Measurements from ENCODE around the gene ALKBH8. TPM values are rescaled to one million over a fixed set of nuclear protein-coding genes. Genes with fewer than 3 reads are reported as not detected.
"Not testable (repeated sequence)": the region's sequence is repeated elsewhere in the genome, so short reads cannot be mapped to it uniquely, and the experiment has no call there.

ALKBH8 gene
- total and polyA plus RNA-seq, 9 donors = 2.8 to 10.1 (median 6.7) TPM

DNA sequence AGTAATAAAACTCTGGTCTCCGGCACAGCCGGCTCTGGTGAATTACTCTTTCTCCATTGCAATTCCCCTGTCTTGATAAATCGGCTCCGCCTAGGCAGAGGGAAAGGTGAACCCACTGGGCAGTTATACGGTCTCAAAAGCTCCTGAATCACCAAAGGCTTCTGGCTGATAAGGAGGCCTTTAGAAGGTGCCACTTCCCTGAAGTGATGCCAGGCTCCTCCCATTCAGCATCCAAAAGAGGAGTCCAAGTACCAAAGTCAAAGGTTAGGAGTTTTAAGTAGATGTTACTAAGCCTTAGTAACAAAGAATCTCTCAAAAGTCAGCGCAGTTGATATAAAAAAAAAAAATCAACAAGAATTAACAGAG, 11.8 kb upstream of the ALKBH8 start:
- H3K9me3 ChIP-seq = no peaks in the 10 kb centered on the region
- no peak overlapping the region for H3K27ac ChIP-seq
- no peaks in the 10 kb centered on the region for H3K27me3 ChIP-seq
- 57 to 73% (median 60%) methylated on average over 6 of the region's 6 CpGs for WGBS, 3 donors
- no peak for DNase-seq
- intact Hi-C loops (cut with DNase I) = no loop called here
- TF ChIP-seq, protein P1, sequence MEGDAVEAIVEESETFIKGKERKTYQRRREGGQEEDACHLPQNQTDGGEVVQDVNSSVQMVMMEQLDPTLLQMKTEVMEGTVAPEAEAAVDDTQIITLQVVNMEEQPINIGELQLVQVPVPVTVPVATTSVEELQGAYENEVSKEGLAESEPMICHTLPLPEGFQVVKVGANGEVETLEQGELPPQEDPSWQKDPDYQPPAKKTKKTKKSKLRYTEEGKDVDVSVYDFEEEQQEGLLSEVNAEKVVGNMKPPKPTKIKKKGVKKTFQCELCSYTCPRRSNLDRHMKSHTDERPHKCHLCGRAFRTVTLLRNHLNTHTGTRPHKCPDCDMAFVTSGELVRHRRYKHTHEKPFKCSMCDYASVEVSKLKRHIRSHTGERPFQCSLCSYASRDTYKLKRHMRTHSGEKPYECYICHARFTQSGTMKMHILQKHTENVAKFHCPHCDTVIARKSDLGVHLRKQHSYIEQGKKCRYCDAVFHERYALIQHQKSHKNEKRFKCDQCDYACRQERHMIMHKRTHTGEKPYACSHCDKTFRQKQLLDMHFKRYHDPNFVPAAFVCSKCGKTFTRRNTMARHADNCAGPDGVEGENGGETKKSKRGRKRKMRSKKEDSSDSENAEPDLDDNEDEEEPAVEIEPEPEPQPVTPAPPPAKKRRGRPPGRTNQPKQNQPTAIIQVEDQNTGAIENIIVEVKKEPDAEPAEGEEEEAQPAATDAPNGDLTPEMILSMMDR (IDR thresholded peaks at IDR 0.05) = no peak
- TF ChIP-seq EP300 (IDR thresholded peaks at IDR 0.05) (no peak), POLR2A (IDR thresholded peaks at IDR 0.05) (no peak)
- no peaks in the 10 kb centered on the region for H3K4me1 ChIP-seq (ENCODE audit: insufficient read depth)
- H3K36me3 ChIP-seq = no peaks in the 10 kb centered on the region
- H3K4me3 ChIP-seq = no peak overlapping the region

DNA sequence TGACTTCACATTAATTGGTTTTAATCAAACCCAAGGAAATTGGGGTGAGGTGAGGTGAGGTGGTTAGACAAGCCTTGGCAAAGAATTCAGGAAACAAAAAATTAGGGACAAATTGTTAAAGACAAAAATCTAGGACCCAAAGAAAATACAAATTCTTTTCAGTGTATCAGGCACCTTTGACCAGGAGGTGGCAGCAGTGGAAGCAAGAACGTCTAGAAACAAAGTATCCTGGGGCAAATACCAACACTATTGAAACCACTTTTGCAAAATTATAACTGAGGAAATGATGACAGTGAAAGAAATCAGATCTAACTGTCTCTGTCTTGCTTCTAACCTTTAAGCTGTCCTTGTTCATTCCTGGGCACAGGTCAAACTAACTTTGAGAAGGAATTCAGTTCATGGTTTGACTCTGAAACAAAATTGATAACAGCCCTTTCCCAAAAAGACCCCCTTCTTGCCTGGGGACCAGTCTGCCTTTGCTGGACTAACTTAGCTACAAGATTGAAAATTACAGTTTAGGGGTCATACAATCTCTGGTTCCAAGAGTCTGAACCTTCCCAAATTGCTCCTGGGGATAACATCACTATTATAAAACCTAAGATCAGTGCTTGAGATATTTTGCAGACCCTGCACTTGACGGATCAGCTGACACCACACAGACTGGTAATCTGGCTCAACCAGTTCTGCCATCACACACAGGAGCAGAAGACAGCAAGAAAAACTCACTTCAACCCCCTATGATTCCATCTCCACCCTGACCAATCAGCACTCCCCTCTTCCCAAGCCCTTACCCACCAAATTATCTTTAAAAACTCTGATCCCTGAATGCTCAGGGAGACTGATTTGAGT, 11.2 kb upstream of the ALKBH8 start:
- H3K36me3 ChIP-seq; intact Hi-C loops (cut with DNase I); H3K4me1 ChIP-seq (ENCODE audit: insufficient read depth); H3K27ac ChIP-seq; H3K27me3 ChIP-seq; H3K4me3 ChIP-seq; H3K9me3 ChIP-seq: not testable (repeated sequence)
- WGBS, 3 donors = 31 to 35% (median 31%) methylated on average over 2 of the region's 2 CpGs
- DNase-seq = peak in 4 of 5 donors; percentile 19 to 47 (median 40)
- TF ChIP-seq, protein P1 (IDR thresholded peaks at IDR 0.05) = peak in 2 of 3 donors; percentile 38 to 39

DNA sequence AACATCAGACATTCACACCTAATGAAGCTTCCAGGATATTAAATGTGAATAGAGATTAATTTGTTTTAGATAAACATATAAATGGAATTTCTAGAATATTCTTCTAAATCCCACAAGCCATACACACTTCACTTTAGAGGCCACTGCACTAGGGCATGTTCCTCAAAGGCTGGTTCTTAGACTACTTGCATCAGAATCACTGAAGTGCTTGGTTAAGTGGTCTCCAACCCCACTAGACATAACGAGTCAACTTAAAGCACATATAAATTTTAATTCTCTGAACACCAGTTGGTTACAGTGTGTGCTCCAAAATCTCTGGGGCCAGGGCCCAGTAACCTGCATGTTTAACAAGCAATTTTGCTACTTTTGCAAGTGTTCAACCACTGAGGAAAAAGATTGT, 7.9 kb upstream of the ALKBH8 start:
- TF ChIP-seq POLR2A (IDR thresholded peaks at IDR 0.05) (no peak), EP300 (IDR thresholded peaks at IDR 0.05) (no peak)
- TF ChIP-seq, protein P1 (IDR thresholded peaks at IDR 0.05) = no peak
- H3K36me3 ChIP-seq = no peaks in the 10 kb centered on the region
- no peak overlapping the region for H3K27ac ChIP-seq
- WGBS, 3 donors = 14 to 39% (median 23%) methylated on average over 1 of the region's 1 CpG
- H3K4me3 ChIP-seq = no peak overlapping the region
- intact Hi-C loops (cut with DNase I) = no loop called here
- H3K27me3 ChIP-seq = no peaks in the 10 kb centered on the region
- H3K9me3 ChIP-seq = no peaks in the 10 kb centered on the region
- no peaks in the 10 kb centered on the region for H3K4me1 ChIP-seq (ENCODE audit: insufficient read depth)
- DNase-seq = no peak

DNA sequence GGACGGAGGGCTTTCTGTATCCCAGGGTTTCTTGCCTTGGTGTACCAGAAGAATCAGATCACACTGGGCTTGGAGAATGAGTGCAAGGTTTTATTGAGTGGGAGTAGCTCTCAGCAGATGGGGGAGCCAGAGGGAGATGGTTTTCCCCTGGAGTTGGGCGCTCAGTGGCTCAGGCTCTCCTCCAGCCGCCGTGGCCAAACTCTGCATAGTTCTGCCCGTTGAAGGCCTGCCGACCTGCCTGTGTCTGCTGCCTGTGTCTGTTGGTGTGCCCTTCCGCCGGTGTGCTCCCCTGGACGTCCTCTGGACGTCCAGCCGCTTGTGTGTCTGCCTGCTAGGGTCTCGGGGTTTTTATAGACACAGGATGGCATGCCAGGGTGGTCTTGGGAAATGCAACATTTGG, 4.5 kb upstream of the ALKBH8 start:
- DNase-seq = no peak
- TF ChIP-seq EP300 (IDR thresholded peaks at IDR 0.05) (no peak), POLR2A (IDR thresholded peaks at IDR 0.05) (no peak)
- TF ChIP-seq, protein P1 (IDR thresholded peaks at IDR 0.05) = no peak
- 76 to 84% (median 83%) methylated on average over 11 to 12 of the region's 12 CpGs for WGBS, 3 donors
- H3K9me3 ChIP-seq = no peaks in the 10 kb centered on the region
- no peak overlapping the region for H3K4me3 ChIP-seq
- no peaks in the 10 kb centered on the region for H3K27me3 ChIP-seq
- intact Hi-C loops (cut with DNase I) = no loop called here
- H3K27ac ChIP-seq = no peak overlapping the region
- H3K36me3 ChIP-seq = no peaks in the 10 kb centered on the region
- H3K4me1 ChIP-seq (ENCODE audit: insufficient read depth) = peaks cover 2% of the 10 kb centered on the region
